ENCODE measurements around the gene PRKN.

The PRKN gene

GRCh38 chr6:161744211-161745067 lies 983.1 kb downstream of the PRKN start:
- DNase-seq: no peak

GRCh38 chr6:161743509-161744178 lies 983.9 kb downstream of the PRKN start:
- no peak for DNase-seq

- DNase-seq: no peak
Measured at GRCh38 chr6:161740486-161740885, 987.1 kb downstream of the PRKN start.

- DNase-seq: no peak
Measured at GRCh38 chr6:161736781-161737292, 990.7 kb downstream of the PRKN start.

- DNase-seq: no peak
Measured at GRCh38 chr6:161736326-161736725, 991.2 kb downstream of the PRKN start.

GRCh38 chr6:161732594-161732993 lies 995.0 kb downstream of the PRKN start:
- no peak for DNase-seq

GRCh38 chr6:161727083-161727833 lies 1000.3 kb downstream of the PRKN start:
- DNase-seq: no peak

GRCh38 chr6:161722394-161722793 lies 1005.2 kb downstream of the PRKN start:
- DNase-seq: no peak

- DNase-seq: no peak
Measured at GRCh38 chr6:161721511-161721910, 1006.1 kb downstream of the PRKN start.

GRCh38 chr6:161716176-161716575 lies 1011.4 kb downstream of the PRKN start:
- no peak for DNase-seq

- no peak for DNase-seq
Measured at GRCh38 chr6:161711938-161712337, 1015.6 kb downstream of the PRKN start.

- no peak for DNase-seq
Measured at GRCh38 chr6:161711515-161711914, 1016.1 kb downstream of the PRKN start.

- DNase-seq: no peak
Measured at GRCh38 chr6:161710698-161711097, 1016.9 kb downstream of the PRKN start.

- no peak for DNase-seq
Measured at GRCh38 chr6:161701056-161701455, 1026.5 kb downstream of the PRKN start.

- DNase-seq: no peak
Measured at GRCh38 chr6:161696801-161697200, 1030.8 kb downstream of the PRKN start.

GRCh38 chr6:161694995-161695394 lies 1032.6 kb downstream of the PRKN start:
- no peak for DNase-seq

- no peak for DNase-seq
Measured at GRCh38 chr6:161686655-161687054, 1040.9 kb downstream of the PRKN start.

- DNase-seq: no peak
Measured at GRCh38 chr6:161684731-161685475, 1042.7 kb downstream of the PRKN start.

- DNase-seq: no peak
Measured at GRCh38 chr6:161683400-161683799, 1044.2 kb downstream of the PRKN start.

- DNase-seq: no peak
Measured at GRCh38 chr6:161682982-161683381, 1044.6 kb downstream of the PRKN start.

GRCh38 chr6:161679980-161680538 lies 1047.5 kb downstream of the PRKN start:
- DNase-seq: no peak

- DNase-seq: no peak
Measured at GRCh38 chr6:161677188-161677587, 1050.4 kb downstream of the PRKN start.
